Skeletal muscle satellite cell (primary cell): Measurements from ENCODE around the gene ZNF547.

ENCODE experiments used
- H3K27me3 ChIP-seq: 2 replicates; pipeline ENCODE4 v1.7.0; 2013; ENCODE audit warnings: low read length; ENCODE audit not compliant: control insufficient read depth, insufficient read depth
- H3K36me3 ChIP-seq: 2 replicates; pipeline ENCODE4 v1.7.0; 2013; ENCODE audit warnings: mild to moderate bottlenecking, control low read depth, low read length; ENCODE audit not compliant: insufficient read depth
- H3K4me1 ChIP-seq: 2 replicates; pipeline ENCODE4 v1.7.0; 2013; ENCODE audit warnings: low read length; ENCODE audit not compliant: control insufficient read depth, insufficient read depth
- H3K4me2 ChIP-seq: 2 replicates; pipeline ENCODE4 v1.7.0; 2013; ENCODE audit warnings: mild to moderate bottlenecking, low read length
- H3K4me3 ChIP-seq: 2 replicates; pipeline ENCODE4 v1.7.0; 2013; ENCODE audit warnings: low read length
- H3K9ac ChIP-seq: 2 replicates; pipeline ENCODE4 v1.7.0; 2013; ENCODE audit warnings: mild to moderate bottlenecking, low read depth, low read length, moderate library complexity
- H3K9me3 ChIP-seq: replicated peaks from 2 replicates; pipeline ENCODE4 v1.7.0; 2013; ENCODE audit warnings: mild to moderate bottlenecking, control low read depth, low read length

The ZNF547 gene

GRCh38 chr19:57410877-57411671, 47.7 kb downstream of the ZNF547 start, which contains the start of gene ZNF17:
ZNF17 (plus strand) TSS chr19:57411161; CDS start chr19:57413616, 2,455 bp downstream.
- Histone ChIP-seq H3K27me3 (no peaks in the 10 kb centered on the region), H3K4me3 (peak within 1 kb of the TSS; percentile 87), H3K4me1 (peaks cover 5% of the 10 kb centered on the region), H3K4me2 (peak within 1 kb of the TSS; percentile 86), H3K9me3 (no peaks in the 10 kb centered on the region), H3K9ac (peak within 1 kb of the TSS; percentile 82), H3K36me3 (peaks cover 16% of the 10 kb centered on the region)

GRCh38 chr19:57419439-57419838, 56.1 kb downstream of the ZNF547 start:
- no peaks in the 10 kb centered on the region for H3K4me1 ChIP-seq
- H3K4me3 ChIP-seq = no peak overlapping the region
- H3K9ac ChIP-seq = no peak overlapping the region
- peaks cover 5% of the 10 kb centered on the region for H3K9me3 ChIP-seq
- H3K27me3 ChIP-seq = no peaks in the 10 kb centered on the region
- no peak overlapping the region for H3K4me2 ChIP-seq
- peaks cover 51% of the 10 kb centered on the region for H3K36me3 ChIP-seq

- Histone ChIP-seq H3K36me3 (peaks cover 43% of the 10 kb centered on the region), H3K4me3 (no peak overlapping the region), H3K4me2 (no peak overlapping the region), H3K9ac (no peak overlapping the region), H3K4me1 (no peaks in the 10 kb centered on the region), H3K27me3 (no peaks in the 10 kb centered on the region), H3K9me3 (peaks cover 5% of the 10 kb centered on the region)
Observed at GRCh38 chr19:57421037-57421436, 57.7 kb downstream of the ZNF547 start.
